Panc1 (cell line): ENCODE data around the gene ZNF419.

ENCODE experiments used
- POLR2AphosphoS5 ChIP-seq: IDR thresholded peaks from 2 replicates; pipeline ENCODE4 v1.6.1; 2012; ENCODE audit warnings: mild to moderate bottlenecking, low read depth, low read length, moderate library complexity
- REST ChIP-seq, 2 experiments: IDR thresholded peaks; 2 replicates each; pipeline ENCODE4 v1.6.1; 2011 to 2012; ENCODE audit warnings: low read depth in 2 of 2, control low read depth in 1 of 2, low read length in 1 of 2, mild to moderate bottlenecking in 1 of 2, moderate library complexity in 1 of 2; ENCODE audit not compliant: insufficient read depth in 1 of 2
- SIN3A ChIP-seq: IDR thresholded peaks from 2 replicates; pipeline ENCODE4 v1.6.1; 2012; ENCODE audit warnings: low read depth, mild to moderate bottlenecking, low read length, moderate library complexity, borderline replicate concordance; ENCODE audit not compliant: insufficient read depth
- TCF7L2 ChIP-seq: IDR thresholded peaks from 2 replicates; pipeline ENCODE4 v1.6.1; 2011; ENCODE audit warnings: mild to moderate bottlenecking, low read depth, low read length, inconsistent platforms
- TF ChIP-seq, protein P1 (sequence below): fragments of 450-650 bp; IDR thresholded peaks from 2 replicates; pipeline ENCODE4 v1.5.1; 2017; ENCODE audit warnings: mild to moderate bottlenecking

DNA sequence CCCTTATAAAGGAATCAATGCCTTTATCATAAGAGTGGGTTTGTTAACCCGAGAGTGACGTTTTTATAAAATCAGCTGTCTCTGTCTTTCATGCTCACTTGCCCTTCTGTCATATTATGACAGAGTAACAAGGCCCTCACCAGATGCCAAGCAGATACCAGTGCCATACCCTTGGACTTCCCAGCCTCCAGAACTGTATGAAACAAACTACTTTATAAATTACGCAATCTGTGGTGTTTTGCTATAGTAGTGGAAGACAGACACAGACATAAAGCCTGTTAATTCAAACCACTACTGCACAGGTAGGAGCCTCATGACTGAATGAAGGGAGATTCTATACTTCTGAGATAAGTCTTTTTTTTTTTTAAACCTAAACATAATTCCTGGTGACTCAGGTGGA is 35.2 kb upstream of the ZNF419 start:
- TF ChIP-seq, protein P1, sequence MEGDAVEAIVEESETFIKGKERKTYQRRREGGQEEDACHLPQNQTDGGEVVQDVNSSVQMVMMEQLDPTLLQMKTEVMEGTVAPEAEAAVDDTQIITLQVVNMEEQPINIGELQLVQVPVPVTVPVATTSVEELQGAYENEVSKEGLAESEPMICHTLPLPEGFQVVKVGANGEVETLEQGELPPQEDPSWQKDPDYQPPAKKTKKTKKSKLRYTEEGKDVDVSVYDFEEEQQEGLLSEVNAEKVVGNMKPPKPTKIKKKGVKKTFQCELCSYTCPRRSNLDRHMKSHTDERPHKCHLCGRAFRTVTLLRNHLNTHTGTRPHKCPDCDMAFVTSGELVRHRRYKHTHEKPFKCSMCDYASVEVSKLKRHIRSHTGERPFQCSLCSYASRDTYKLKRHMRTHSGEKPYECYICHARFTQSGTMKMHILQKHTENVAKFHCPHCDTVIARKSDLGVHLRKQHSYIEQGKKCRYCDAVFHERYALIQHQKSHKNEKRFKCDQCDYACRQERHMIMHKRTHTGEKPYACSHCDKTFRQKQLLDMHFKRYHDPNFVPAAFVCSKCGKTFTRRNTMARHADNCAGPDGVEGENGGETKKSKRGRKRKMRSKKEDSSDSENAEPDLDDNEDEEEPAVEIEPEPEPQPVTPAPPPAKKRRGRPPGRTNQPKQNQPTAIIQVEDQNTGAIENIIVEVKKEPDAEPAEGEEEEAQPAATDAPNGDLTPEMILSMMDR = no peak
- TF ChIP-seq TCF7L2 = no peak
- TF ChIP-seq POLR2AphosphoS5 = no peak
- no peak for TF ChIP-seq REST (IDR thresholded peaks at IDR 0.05; ENCODE audit: insufficient read depth in 1 of 2, low read depth in 2 of 2, low read length in 1 of 2)
- no peak for TF ChIP-seq SIN3A
